Neural progenitor cell (in vitro differentiated cells): Measurements from ENCODE around the gene SUSD6. TPM values are rescaled to one million over a fixed set of nuclear protein-coding genes. Genes with fewer than 3 reads are reported as not detected.

ENCODE experiments used
- DNase-seq: peaks from one replicate; pipeline ENCODE4 v3.0.0-alpha.2; 2016; ENCODE audit warnings: low spot score
- H2AFZ ChIP-seq: fragments of 200-600 bp; sonication (generic); replicated peaks from 2 replicates; pipeline ENCODE4 v1.6.1; 2016; ENCODE audit warnings: antibody characterized with exemption
- H3F3A ChIP-seq: fragments of 200-600 bp; sonication (generic); 2 replicates; pipeline ENCODE4 v1.6.1; 2016; ENCODE audit warnings: antibody characterized with exemption, low read depth
- H3K27ac ChIP-seq: fragments of 200-600 bp; sonication (generic); 2 replicates; pipeline ENCODE4 v1.5.1; 2016; ENCODE audit warnings: mild to moderate bottlenecking
- H3K27me3 ChIP-seq: fragments of 200-600 bp; sonication (generic); 2 replicates; pipeline ENCODE4 v1.6.1; 2016; ENCODE audit warnings: mild to moderate bottlenecking, moderate library complexity
- H3K36me3 ChIP-seq: fragments of 200-600 bp; sonication (generic); 2 replicates; pipeline ENCODE4 v1.5.1; 2016
- H3K4me1 ChIP-seq: fragments of 200-600 bp; sonication (generic); 2 replicates; pipeline ENCODE4 v1.6.1; 2016; ENCODE audit warnings: mixed run types
- H3K4me2 ChIP-seq: fragments of 200-600 bp; sonication (generic); 2 replicates; pipeline ENCODE4 v1.6.1; 2016
- H3K4me3 ChIP-seq: fragments of 200-600 bp; sonication (generic); 2 replicates; pipeline ENCODE4 v1.5.1; 2016
- H3K79me2 ChIP-seq: fragments of 200-600 bp; sonication (generic); 2 replicates; pipeline ENCODE4 v1.6.1; 2016; ENCODE audit warnings: low read depth
- H3K9ac ChIP-seq: fragments of 200-600 bp; sonication (generic); 2 replicates; pipeline ENCODE4 v1.6.1; 2016
- H3K9me3 ChIP-seq: fragments of 200-600 bp; sonication (generic); 2 replicates; pipeline ENCODE4 v1.5.1; 2016; ENCODE audit warnings: low read depth
- H4K20me1 ChIP-seq: fragments of 200-600 bp; sonication (generic); 2 replicates; pipeline ENCODE4 v1.6.1; 2016; ENCODE audit warnings: low read depth
- H3K27ac Mint-ChIP-seq: 3 replicates; pipeline ENCODE4 v1.8.0; 2021; ENCODE audit warnings: mixed read lengths
- H3K27me3 Mint-ChIP-seq: 2 replicates; pipeline ENCODE4 v1.8.0; 2022; ENCODE audit warnings: low read depth, mild to moderate bottlenecking, inconsistent platforms, moderate library complexity, mixed read lengths; ENCODE audit not compliant: insufficient read depth
- H3K36me3 Mint-ChIP-seq: 3 replicates; pipeline ENCODE4 v1.8.0; 2021; ENCODE audit warnings: mixed read lengths
- H3K4me1 Mint-ChIP-seq: 3 replicates; pipeline ENCODE4 v1.8.0; 2021; ENCODE audit warnings: mixed read lengths
- H3K4me3 Mint-ChIP-seq: 3 replicates; pipeline ENCODE4 v1.8.0; 2021; ENCODE audit warnings: mild to moderate bottlenecking, moderate library complexity, mixed read lengths
- H3K9me3 Mint-ChIP-seq: 3 replicates; pipeline ENCODE4 v1.8.0; 2020; ENCODE audit warnings: mixed read lengths
- CTCF ChIP-seq: fragments of 200-600 bp; sonication (generic); IDR thresholded peaks from 2 replicates; pipeline ENCODE4 v1.5.1; 2017; ENCODE audit warnings: antibody characterized with exemption, mild to moderate bottlenecking
- EZH2 ChIP-seq: fragments of 200-600 bp; sonication (generic); IDR thresholded peaks from 2 replicates; pipeline ENCODE4 v1.6.1; 2017; ENCODE audit warnings: antibody characterized with exemption, mild to moderate bottlenecking, moderate library complexity
- EZH2phosphoT487 ChIP-seq: fragments of 200-600 bp; sonication (generic); IDR thresholded peaks from 2 replicates; pipeline ENCODE4 v1.6.1; 2017; ENCODE audit warnings: antibody characterized with exemption
- total RNA-seq: library from RNA; depleted of rRNA; stranded (reverse); fragments of >200 nt; gene quantifications from 2 replicates; pipeline ENCODE4 v1.2.3, GENCODE V29; 2015; ENCODE audit warnings: low replicate concordance

Gene SUSD6
- total RNA-seq, 1 donor from 2014 or later = 6.3 TPM

DNA sequence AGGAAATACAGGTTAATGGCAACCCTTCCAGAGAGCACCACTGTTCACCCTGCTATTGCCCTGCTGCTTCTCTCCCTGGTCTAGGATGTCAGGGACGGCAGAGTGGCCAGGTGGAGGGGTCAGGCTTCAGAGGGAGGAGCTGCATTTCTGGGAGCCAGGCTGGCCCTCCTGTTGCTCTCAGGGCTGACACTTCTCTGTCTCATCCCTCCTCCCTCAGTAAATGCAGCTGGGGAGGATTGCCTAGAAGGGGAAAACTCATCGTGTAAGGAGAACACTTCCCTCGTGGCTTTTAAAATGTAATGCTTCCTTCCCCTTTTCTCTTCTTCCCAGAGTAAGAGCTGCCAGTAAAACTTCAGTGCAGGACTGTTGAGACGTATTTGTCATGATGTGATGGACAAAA is 20.8 kb downstream of the SUSD6 start:
- peaks cover 2% of the 10 kb centered on the region for H3K27me3 Mint-ChIP-seq
- Histone ChIP-seq H2AFZ (no peak overlapping the region), H3K9me3 (no peaks in the 10 kb centered on the region), H3K4me1 (peaks cover 73% of the 10 kb centered on the region), H4K20me1 (peaks cover 66% of the 10 kb centered on the region), H3K4me3 (no peak overlapping the region), H3K4me2 (peak overlapping the region; percentile 56), H3K27me3 (no peaks in the 10 kb centered on the region), H3K9ac (no peak overlapping the region), H3K79me2 (peaks cover 60% of the 10 kb centered on the region), H3K27ac (no peak overlapping the region), H3F3A (peaks cover 16% of the 10 kb centered on the region), H3K36me3 (no peaks in the 10 kb centered on the region)
- peak; percentile 36 for DNase-seq
- no peak overlapping the region for H3K27ac Mint-ChIP-seq
- no peak overlapping the region for H3K4me3 Mint-ChIP-seq
- no peaks in the 10 kb centered on the region for H3K36me3 Mint-ChIP-seq
- H3K4me1 Mint-ChIP-seq = peaks cover 58% of the 10 kb centered on the region
- TF ChIP-seq EZH2 (no peak), CTCF (no peak), EZH2phosphoT487 (no peak)
- no peaks in the 10 kb centered on the region for H3K9me3 Mint-ChIP-seq

DNA sequence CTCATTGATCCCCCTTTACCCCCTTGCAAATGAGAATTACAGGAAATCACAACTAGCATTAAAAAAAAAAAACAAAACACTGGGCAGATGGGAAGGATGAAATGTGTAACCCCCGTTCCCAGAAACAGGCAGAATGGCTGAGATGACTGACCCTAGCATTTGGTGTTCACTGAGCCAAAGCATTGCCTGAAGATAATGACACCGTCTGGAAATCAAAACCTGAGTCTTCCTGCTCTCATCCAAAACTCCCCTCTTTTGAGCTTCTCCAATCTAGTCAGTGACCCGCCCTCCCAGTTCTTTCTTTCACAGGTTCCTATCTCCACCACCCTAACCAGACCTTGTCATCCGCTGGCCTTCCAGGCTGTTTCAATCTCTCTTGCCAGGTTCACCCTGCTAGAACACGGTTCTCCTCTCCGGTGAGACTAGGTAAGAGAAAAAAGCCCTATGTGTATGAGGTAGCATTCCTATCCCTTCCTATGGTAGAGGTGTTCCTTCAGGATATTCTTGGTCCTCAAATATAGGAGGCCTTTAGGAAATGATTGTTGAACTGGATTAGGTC is 21.3 kb downstream of the SUSD6 start:
- Histone ChIP-seq H3K9ac (no peak overlapping the region), H3K4me1 (peaks cover 78% of the 10 kb centered on the region), H2AFZ (no peak overlapping the region), H3K9me3 (no peaks in the 10 kb centered on the region), H3K79me2 (peaks cover 63% of the 10 kb centered on the region), H3K36me3 (no peaks in the 10 kb centered on the region), H4K20me1 (peaks cover 71% of the 10 kb centered on the region), H3F3A (peaks cover 21% of the 10 kb centered on the region), H3K4me3 (no peak overlapping the region), H3K27me3 (no peaks in the 10 kb centered on the region), H3K4me2 (peak overlapping the region; percentile 56), H3K27ac (no peak overlapping the region)
- Mint-ChIP-seq H3K4me1 (peaks cover 63% of the 10 kb centered on the region), H3K27me3 (peaks cover 2% of the 10 kb centered on the region), H3K36me3 (no peaks in the 10 kb centered on the region), H3K27ac (no peak overlapping the region), H3K4me3 (no peak overlapping the region), H3K9me3 (no peaks in the 10 kb centered on the region)
- DNase-seq = no peak
- TF ChIP-seq CTCF (no peak), EZH2phosphoT487 (no peak), EZH2 (no peak)

DNA sequence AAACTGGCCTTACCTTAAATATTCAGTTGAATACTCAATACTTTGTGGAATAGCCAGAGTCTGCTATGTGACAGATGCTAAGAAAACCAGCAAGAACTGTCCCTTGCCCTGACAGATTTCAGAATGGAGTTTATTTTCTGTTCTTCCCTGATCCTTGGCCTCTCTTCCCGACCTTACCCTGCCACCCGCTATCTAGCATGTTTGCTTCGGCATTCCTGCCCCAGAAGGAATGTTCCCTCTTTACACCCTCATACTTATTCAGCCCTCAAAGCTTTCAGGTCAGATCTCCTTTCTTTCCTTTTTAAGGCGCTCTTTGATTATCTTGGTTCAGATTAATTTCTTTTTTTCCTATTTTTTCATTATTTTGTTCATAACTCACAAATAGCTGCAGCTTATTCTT is 21.8 kb downstream of the SUSD6 start:
- H3K27ac ChIP-seq = no peak overlapping the region
- peaks cover 4% of the 10 kb centered on the region for H3K27me3 Mint-ChIP-seq
- no peak overlapping the region for H2AFZ ChIP-seq
- H3K9me3 Mint-ChIP-seq = no peaks in the 10 kb centered on the region
- H3K4me1 Mint-ChIP-seq = peaks cover 69% of the 10 kb centered on the region
- no peak overlapping the region for H3K4me3 ChIP-seq
- no peak for TF ChIP-seq CTCF
- no peak for TF ChIP-seq EZH2
- TF ChIP-seq EZH2phosphoT487 = no peak
- H4K20me1 ChIP-seq = peaks cover 75% of the 10 kb centered on the region
- H3K79me2 ChIP-seq = peaks cover 63% of the 10 kb centered on the region
- no peaks in the 10 kb centered on the region for H3K36me3 ChIP-seq
- no peaks in the 10 kb centered on the region for H3K36me3 Mint-ChIP-seq
- H3K27ac Mint-ChIP-seq = peak overlapping the region; percentile 34
- H3K9ac ChIP-seq = no peak overlapping the region
- no peak for DNase-seq
- peaks cover 83% of the 10 kb centered on the region for H3K4me1 ChIP-seq
- peaks cover 27% of the 10 kb centered on the region for H3F3A ChIP-seq
- peak overlapping the region; percentile 56 for H3K4me2 ChIP-seq
- H3K27me3 ChIP-seq = no peaks in the 10 kb centered on the region
- no peak overlapping the region for H3K4me3 Mint-ChIP-seq
- no peaks in the 10 kb centered on the region for H3K9me3 ChIP-seq
